HTR-8/SVneo (cell line): ENCODE results near the gene ATP2C1.
A peak's percentile ranks its signal among the peaks of the same experiment; 100 is the strongest.
"Not testable (repeated sequence)": the region's sequence is repeated elsewhere in the genome, so short reads cannot be mapped to it uniquely, and the experiment has no call there.

ENCODE experiments used
- DNase-seq: peaks from one replicate; pipeline ENCODE4 v3.0.0; 2011; ENCODE audit warnings: low spot score, mixed read lengths; ENCODE audit not compliant: insufficient read length
- FAIRE-seq: peaks from 2 replicates; lab custom pipeline; 2011; peaks lifted over from hg19 to GRCh38; lab: Jason Lieb, UNC

ATP2C1 gene

DNA sequence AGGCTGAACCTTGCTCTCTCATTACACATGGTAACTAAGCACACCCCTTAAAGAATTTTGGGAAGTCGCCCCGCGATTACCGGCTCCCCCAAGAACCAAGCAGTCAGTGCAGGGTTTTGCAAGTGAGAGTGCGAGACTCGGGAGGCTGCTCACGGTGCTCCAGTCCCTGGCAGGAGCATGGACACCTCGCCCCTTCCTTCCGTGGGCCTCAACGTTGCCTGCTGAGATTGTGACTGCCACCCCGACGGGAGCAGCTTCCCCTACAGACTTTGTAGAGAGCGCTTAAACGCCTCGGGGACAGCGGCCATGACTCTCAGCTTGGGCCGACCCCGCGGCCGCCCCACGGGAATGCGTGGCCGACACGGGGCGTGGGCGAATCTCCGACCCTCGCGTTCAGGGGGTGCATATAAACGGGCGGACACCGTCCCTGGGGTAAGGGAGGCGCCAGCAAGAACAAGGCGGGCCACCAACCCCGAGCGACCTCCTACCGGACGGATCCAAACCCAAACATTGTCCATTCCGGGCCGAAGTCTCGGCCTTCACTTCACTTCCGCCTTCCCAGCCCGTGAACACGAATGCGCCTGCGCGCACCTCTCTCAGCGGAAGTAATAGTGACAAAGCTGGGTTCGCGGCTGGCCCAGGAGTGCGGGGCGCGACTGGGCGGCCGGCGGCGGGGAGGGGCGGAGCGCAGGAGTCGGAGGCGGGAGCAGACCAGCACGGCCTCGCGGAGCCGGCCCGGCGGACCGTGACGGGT, at the start of gene ATP2C1:
ATP2C1 (plus strand) TSS at position 709 of the 754 bp plus-strand sequence. CDS start 686 bp downstream, outside the sequence.
- DNase-seq (peak; percentile 88), FAIRE-seq (peak; percentile 91)

- no peak for FAIRE-seq
- no peak for DNase-seq
These were observed 49.4 kb upstream of the ATP2C1 start for GRCh38 chr3:130844462-130844861.

- FAIRE-seq (no peak), DNase-seq (no peak)
These were observed 47.7 kb upstream of the ATP2C1 start for GRCh38 chr3:130846181-130846580.

DNA sequence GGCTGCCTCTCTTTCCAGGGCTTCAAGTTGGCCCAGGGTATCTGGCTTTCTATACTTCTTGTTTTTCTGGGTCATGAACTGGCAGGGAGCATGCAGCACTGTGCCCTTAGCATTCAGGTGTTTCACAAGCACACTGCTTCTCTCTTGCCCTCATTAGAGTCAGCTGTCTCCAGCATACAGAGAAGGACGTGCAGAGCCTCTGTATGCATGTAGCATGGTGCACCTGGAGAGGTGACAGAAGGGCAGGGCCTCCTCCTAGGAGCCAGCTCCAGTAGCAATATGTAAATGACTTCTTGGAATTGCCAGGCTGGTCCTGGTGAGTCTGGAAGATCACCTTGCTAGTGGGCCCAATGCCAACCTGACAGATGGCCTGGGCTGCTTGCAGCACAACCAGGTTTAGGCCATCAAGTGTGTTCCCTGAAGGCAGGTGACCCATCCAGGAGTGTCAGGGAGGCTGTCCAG, 44.8 kb upstream of the ATP2C1 start:
- FAIRE-seq (no peak), DNase-seq (no peak)

DNA sequence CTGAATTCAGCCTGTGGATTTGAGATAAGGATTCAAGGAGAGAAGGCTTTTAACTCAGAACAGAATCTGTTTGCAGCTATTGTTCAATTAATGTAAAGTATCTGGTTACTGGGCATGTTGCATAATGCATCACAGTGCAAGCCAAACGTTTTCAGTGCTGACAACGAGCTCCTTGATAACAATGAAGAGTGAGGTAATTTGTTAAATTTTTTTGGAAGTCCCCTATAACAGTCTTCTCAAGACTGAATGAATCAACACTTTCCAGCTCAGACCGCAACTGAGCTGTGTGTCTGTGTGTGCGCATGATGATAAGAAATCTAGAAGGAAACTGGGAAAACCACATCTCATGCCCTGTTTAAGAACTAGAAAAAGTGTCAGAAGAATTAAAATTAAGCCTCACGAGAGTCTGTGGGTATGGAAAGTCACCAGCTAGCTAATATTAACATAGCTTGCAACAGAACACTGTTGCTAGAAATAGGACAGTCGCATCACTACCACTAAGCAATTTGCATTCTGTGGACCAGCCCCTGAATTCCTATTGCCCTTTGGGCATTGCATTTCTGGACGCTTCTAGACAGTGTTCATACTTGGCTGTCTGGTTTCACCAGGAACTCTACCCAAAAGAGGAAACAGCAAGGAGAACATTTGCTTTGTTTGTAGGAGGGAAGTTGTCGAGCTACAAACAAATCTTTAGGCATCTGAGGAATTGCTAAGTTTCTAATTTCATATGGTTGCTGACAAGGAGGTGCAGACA, 43.7 kb upstream of the ATP2C1 start:
- FAIRE-seq, result no peak

GRCh38 chr3:130850843-130851242, 43.0 kb upstream of the ATP2C1 start:
- DNase-seq (no peak), FAIRE-seq (no peak)

More for the DNA sequence above, 43.7 kb upstream of the ATP2C1 start:
- no peak for DNase-seq

DNA sequence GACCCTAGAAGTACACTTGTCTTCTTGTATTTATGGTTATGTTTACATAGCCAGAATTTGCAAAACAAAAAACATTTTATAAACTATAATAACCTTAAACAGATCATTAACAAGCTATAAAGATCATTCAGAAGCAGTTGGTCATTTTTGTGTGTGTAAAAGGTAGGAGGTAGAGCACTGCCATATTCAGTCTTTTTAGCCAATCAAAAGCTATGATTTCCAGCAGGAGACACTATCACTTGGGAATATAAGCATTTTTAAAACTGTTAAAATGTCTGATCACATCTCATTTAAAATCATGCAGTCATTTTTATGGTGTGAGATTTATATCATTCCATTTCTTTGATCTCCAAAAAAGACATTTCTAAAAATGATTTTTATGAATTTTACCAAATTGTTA, 42.6 kb upstream of the ATP2C1 start:
- FAIRE-seq (no peak), DNase-seq (no peak)

GRCh38 chr3:130853581-130853980, 40.3 kb upstream of the ATP2C1 start:
- no peak for DNase-seq
- no peak for FAIRE-seq

DNA sequence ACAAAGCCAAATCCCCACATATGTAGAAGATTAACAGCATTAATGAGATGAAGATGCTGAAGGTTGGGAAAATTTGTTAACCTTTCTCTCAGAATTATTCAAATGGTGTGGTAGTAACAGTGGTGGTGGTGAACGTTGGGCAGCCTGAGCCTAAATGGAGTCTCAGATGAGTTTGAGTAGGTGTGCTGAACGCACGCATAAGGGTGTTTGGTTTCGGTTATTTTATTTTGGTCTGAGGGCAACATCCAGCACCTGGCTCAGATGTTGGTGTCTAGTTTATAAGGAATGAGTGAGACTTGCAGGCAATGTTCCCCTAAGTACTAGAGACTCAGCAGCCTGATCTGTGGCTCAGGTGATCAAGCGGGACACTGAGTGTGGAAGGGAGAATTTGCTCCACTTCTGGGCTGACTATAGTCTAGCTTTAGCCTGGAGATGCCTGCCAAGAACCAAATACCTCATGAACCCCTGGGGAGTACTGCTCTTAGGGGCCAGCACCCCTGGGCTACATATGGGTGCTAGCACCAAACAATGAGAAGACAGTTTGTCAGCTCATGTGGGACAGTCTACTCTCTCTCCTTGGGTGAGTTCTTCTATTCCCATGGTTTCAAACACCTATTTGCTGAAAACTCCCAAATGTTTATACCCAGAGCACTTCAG, 39.5 kb upstream of the ATP2C1 start:
- DNase-seq (no peak), FAIRE-seq (no peak)

DNA sequence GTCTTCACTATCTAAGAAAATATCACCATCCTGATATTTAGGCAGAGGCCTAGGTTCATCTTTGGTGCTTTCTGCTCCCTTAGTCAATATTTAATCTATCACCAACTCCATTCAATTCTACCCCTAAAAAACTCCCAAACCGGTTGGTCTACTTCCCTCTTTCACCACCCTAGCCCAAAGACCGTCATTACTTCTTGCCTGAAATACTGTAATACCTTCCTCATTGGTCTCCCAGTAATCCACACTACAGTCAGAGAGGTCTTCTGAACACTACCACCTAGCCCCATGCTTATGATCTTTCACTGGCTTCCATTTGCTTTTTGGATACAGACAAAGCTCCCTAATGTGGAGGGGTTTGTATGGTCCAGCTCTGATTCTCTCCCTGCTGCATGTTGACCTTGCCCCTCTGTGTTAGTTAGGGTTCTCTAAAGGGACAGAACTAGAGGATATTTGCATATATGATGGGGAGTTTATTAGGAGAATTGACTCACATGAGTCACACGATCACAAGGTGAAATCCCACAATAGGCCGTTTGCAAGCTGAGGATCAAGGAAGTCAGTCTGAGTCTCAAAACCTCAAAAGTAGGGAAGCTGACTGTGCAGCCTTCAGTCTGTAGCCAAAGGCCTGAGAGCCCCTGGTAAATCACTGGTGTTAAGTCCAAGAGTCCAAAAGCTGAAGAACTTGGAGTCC, 36.4 kb upstream of the ATP2C1 start:
- DNase-seq (no peak), FAIRE-seq (no peak)

GRCh38 chr3:130862130-130862529, 31.8 kb upstream of the ATP2C1 start:
- not testable (repeated sequence) for FAIRE-seq

DNA sequence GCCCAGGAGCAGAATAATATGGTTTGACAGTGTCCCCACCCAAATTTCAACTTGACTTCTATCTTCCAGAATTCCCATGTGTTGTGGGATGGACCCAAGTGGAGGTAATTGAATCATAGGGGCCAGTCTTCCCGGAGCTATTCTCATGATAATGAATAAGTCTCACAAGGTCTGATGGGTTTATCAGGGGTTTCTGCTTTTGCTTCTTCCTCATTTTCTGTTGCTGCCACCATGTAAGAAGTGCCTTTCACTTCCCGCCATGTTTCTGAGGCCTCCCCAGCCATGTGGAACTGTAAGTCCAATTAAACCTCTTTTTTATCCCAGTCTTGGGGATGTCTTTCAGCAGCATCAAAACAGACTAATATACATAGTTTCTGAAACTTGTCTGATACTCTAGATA, 28.4 kb upstream of the ATP2C1 start:
- DNase-seq (no peak), FAIRE-seq (no peak)

More at GRCh38 chr3:130862130-130862529, 31.8 kb upstream of the ATP2C1 start:
- DNase-seq, result not testable (repeated sequence)

GRCh38 chr3:130866327-130866726, 27.6 kb upstream of the ATP2C1 start:
- no peak for FAIRE-seq
- no peak for DNase-seq

GRCh38 chr3:130870423-130870822, 23.5 kb upstream of the ATP2C1 start:
- DNase-seq, result no peak
- no peak for FAIRE-seq

DNA sequence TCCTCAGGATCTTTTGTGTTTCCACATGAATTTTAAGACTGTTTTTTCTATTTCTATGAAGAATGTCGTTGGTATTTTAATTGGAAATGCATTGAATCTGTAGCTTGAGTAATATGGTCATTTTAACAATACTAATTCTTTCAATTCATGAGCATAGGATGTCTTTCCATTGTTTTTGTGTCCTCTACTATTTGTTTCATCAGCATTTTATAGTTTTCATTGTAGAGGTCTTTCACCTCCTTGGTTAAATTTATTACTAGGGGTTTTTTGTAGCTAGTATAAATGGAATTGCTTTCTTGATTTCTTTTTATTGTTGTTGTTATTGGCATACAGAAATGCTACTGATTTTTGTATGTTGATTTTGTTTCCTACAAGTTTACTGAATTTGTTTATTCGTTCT, 17.3 kb upstream of the ATP2C1 start:
- no peak for DNase-seq
- FAIRE-seq, result no peak

DNA sequence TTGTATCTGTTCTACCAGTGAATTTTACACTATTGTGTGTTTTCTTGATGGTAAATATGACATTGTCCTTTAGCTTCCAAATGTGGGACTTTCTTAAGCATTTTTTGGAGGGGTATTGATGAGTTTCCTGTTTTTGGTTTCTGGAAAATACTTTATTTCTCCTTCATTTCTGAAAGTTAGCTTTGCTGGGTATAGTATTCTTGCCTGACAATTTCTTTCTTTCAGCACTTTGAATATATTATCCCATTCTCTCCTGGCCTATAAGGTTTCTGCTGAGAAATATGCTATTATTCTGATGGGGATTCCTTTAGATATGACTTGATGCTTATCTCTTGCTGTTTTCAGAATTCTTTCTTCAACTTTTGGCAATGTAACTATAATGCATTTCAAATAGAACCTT, 15.4 kb upstream of the ATP2C1 start:
- FAIRE-seq (no peak), DNase-seq (no peak)

- no peak for DNase-seq
- no peak for FAIRE-seq
These were observed 4.4 kb upstream of the ATP2C1 start for GRCh38 chr3:130889416-130889946.

DNA sequence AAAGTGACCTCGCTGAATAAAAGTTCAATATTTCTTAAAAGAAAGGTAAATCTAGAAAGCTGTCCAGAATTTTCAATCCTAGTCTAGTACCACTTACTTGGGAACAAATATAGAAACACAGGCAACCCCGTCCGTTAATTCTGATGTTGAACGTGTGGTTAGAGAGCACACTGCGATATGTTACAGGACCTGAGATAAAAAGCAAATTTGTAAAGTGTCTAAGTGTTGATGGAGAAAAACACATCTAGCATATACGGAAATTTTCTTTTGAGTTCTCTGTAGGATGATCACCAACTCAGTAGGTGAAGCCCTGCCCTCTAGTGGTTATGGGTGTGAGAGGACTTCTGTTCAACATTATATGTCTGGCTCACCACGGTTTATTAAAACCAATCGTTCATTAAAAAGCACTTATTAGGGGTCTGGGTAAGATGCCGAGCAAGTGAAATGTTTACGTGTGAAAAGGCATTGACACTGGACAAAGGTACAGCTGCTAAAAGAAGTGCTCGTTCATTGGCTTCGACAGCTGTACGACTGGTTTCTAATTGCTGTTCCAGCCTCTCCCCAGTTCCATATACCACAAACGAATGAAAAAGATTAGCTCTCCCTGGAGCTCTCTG, 1.0 kb upstream of the ATP2C1 start:
- no peak for FAIRE-seq

DNA sequence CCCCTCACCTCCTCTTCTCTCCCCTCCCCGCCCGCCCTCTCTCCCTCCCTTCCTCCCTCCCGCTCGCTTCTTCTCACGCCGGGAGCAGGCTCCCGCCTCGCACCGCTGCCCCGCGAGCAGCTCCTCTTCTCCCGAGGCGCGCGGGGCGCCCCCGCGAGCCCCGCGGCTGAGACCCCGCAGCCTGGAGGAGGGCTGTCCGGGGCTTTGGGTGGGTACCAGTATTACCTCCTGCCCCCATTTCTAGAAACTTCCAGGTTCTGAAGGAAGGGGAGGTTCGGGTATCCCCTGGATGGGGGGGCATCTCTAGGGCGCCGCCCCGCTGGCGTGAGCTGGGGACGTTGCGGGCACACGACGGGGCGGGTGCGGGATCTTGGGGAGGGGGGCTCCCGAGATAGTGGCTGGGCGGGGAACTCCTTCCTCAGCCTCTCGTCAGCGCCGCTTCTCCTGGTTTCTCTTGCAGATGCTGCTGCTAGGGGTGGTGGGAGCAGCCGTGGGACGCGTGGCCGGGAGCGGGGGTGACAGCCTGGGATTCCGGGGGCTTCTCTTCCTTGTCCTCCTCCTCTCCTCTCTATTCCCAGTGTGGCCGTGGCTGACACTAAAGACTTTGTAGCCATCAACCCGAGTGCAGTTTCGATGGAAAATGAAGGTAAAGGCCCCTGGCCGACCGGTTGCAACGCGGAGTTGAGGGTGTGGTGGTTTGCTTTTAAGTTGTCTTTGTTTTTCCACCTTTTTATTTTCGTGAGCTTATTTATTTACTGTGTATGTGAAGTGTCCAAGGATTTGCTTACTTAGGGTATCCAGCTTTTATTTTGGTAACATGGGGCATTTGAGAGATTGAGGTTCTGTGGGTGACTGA, 474 bp downstream of the ATP2C1 start:
- FAIRE-seq (no peak), DNase-seq (peak; percentile 10)

More for the DNA sequence above, 1.0 kb upstream of the ATP2C1 start:
- DNase-seq, result peak; percentile 70
